Measurements from ENCODE around the gene DRGX.

DNA sequence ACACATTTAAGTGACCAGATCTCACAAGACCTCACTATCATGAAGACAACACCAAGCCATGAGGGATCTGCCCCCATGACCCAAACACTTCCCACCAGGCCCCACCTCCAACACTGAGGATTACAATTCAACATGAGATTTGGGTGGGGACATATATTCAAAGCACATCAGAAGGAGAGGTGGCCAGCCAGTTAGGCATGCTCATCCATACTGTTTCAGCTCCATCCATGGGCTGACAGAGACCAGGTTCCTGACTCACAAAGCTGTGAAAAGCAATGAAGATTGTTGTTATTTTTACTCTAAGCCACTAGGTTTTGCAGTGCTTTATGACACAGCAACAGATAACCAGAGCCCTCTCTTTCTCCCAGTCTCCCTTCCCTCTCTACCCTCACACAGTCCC is 60.9 kb downstream of the DRGX start:
- no peak for TF ChIP-seq GATA2 (IDR thresholded peaks at IDR 0.05; ENCODE audit: low read depth, low read length)
- TF ChIP-seq GATA3 (IDR thresholded peaks at IDR 0.05; ENCODE audit: low read depth, low read length), result no peak

Data from SH-SY5Y (cell line).